ENCODE data around the gene SERPINB10. TPM values are rescaled to one million over a fixed set of nuclear protein-coding genes. Genes with fewer than 3 reads are reported as not detected.

SERPINB10 gene
- total RNA-seq, 1 donor from 2014 or later = not detected

DNA sequence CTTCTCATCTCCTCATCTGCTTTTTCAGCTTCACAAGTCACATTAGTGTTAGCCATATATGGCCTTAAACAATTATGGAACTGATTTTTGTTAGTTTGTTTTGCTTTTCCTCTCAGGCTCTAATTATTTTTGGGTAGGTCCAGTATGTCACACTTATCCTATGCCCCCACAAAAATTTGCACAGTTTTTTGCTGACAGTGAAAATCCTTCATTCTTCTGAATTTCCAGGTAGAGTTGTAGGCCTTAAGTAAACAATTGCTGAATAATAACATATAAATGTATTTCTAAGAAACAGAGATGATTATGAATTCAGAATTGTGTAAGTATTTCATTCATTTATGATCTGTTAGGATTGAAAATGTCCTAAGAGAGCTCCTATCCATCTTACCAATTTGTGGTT, 8.6 kb upstream of the SERPINB10 start:
- Mint-ChIP-seq H3K4me1 (no peaks in the 10 kb centered on the region), H3K9me3 (no peaks in the 10 kb centered on the region), H3K36me3 (ENCODE audit: low read depth) (no peaks in the 10 kb centered on the region), H3K27ac (no peak overlapping the region), H3K27me3 (peaks cover 6% of the 10 kb centered on the region), H3K4me3 (no peak overlapping the region)
- intact Hi-C loops (cut with micrococcal nuclease) = no loop called here
- ChIA-PET CTCF (no interaction called here), POLR2A (no interaction called here)
- no peak for DNase-seq
- TF ChIP-seq, protein P1, sequence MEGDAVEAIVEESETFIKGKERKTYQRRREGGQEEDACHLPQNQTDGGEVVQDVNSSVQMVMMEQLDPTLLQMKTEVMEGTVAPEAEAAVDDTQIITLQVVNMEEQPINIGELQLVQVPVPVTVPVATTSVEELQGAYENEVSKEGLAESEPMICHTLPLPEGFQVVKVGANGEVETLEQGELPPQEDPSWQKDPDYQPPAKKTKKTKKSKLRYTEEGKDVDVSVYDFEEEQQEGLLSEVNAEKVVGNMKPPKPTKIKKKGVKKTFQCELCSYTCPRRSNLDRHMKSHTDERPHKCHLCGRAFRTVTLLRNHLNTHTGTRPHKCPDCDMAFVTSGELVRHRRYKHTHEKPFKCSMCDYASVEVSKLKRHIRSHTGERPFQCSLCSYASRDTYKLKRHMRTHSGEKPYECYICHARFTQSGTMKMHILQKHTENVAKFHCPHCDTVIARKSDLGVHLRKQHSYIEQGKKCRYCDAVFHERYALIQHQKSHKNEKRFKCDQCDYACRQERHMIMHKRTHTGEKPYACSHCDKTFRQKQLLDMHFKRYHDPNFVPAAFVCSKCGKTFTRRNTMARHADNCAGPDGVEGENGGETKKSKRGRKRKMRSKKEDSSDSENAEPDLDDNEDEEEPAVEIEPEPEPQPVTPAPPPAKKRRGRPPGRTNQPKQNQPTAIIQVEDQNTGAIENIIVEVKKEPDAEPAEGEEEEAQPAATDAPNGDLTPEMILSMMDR (IDR thresholded peaks at IDR 0.05) = no peak
- ATAC-seq (ENCODE audit: low read depth) = no peak

DNA sequence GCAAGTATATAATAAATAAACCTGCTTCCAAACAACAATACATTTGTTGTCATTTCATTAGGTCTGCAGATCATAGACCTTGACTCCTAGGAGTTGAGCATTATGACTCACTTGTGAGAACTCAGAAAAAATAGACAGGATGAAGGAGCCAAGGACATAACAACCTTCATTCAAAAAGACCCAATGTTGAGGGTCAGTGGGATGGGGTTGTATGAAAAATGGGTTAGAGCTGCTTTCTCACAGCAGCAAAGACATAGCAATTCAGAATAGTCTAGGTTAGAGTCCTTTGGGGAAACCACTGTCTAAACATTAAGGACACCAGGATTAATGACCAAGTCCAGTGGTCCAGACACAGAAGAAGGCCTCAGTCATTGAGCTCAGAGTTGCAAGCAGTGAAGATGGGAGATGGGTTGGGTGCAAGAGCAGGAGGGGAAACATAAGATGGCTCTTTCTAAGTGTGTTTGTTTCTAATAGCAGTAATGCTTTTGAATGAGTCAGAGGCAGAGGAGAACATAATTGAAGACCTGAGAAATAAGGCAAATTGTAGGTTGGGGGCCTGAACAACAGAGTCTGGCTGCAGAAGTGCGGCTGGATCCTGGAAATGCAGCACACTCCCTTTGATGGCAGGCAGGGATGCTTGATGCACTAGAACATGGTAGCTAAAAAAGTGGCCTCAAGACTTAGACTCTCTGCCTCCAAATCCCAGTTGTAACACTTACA, 3.7 kb upstream of the SERPINB10 start:
- no peak for ATAC-seq (ENCODE audit: low read depth)
- POLR2A ChIA-PET = no interaction called here
- Mint-ChIP-seq H3K4me3 (no peak overlapping the region), H3K27ac (no peak overlapping the region), H3K4me1 (peaks cover 8% of the 10 kb centered on the region), H3K36me3 (ENCODE audit: low read depth) (no peaks in the 10 kb centered on the region), H3K9me3 (no peaks in the 10 kb centered on the region), H3K27me3 (no peaks in the 10 kb centered on the region)
- DNase-seq = no peak
- intact Hi-C loops (cut with micrococcal nuclease) = no loop called here
- CTCF ChIA-PET = interaction anchor here (0.6 kb wide), 1 partner anchor 32 kb away, joined by 3 read pairs; no protein-coding TSS in a partner anchor
- TF ChIP-seq, protein P1 (IDR thresholded peaks at IDR 0.05) = no peak

DNA sequence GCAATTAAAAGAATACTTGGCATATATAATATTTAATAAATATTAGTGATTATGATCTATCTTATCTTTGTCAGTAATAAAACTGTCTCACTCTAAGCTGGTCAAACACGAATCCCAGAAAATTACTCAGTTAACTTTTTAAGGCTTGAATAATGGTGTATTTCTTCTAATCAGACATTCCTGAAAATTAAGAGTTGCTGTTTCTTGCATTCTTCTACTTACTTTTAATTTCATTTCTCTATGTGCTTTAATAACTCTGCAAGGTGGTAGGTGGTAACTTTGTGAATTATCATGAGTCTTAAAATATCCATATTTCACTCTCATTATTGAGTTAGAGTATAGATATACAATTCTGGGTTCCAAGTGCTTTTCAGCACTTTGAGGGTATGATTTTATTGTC, 3.1 kb upstream of the SERPINB10 start:
- Mint-ChIP-seq H3K4me1 (peaks cover 8% of the 10 kb centered on the region), H3K4me3 (no peak overlapping the region), H3K36me3 (ENCODE audit: low read depth) (no peaks in the 10 kb centered on the region), H3K9me3 (no peaks in the 10 kb centered on the region), H3K27ac (no peak overlapping the region), H3K27me3 (no peaks in the 10 kb centered on the region)
- ChIA-PET POLR2A (no interaction called here), CTCF (interaction anchor here (0.6 kb wide), 1 partner anchor 31 kb away, joined by 3 read pairs; no protein-coding TSS in a partner anchor)
- intact Hi-C loops (cut with micrococcal nuclease) = no loop called here
- DNase-seq = no peak
- no peak for ATAC-seq (ENCODE audit: low read depth)
- TF ChIP-seq, protein P1 (IDR thresholded peaks at IDR 0.05) = no peak

DNA sequence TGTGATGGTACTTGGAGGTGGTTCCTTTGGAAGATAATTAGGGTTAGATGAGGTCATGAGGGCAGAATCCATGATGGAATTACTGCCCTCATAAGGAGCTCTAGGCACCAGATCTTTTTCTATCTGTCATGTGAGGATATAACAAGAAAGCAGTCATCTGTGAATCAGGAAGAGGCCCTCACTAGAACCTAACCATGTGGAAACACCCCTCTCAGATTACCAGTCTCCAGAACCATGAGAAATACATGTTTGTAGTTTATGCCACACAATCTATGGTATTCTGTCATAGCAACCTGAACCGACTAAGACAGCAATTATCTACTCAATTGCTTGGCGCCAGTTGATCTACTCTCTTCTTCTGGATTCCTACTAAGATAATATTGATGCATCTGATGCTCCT, 2.4 kb upstream of the SERPINB10 start:
- CTCF ChIA-PET = no interaction called here

DNA sequence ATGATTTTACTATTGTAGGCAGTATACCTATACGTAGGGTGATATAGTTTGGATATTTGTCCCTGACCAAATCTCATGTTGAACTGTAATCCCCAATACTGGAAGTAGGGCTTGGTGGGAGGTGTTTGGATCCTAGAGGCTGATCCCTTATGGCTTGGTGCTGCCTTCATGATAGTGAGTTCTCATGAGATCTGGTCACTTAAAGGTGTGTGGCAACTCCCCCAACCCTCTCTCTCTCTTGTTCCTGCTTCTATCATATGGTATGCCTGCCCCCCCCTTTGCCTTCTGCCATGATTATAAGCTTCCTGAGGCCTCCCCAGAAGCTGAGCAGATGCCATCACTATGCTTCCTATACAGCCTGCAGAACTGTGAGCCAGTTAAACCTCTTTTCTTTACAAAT, 1.7 kb upstream of the SERPINB10 start:
- Mint-ChIP-seq H3K36me3 (ENCODE audit: low read depth) (no peaks in the 10 kb centered on the region), H3K9me3 (no peaks in the 10 kb centered on the region), H3K4me1 (peaks cover 8% of the 10 kb centered on the region), H3K4me3 (no peak overlapping the region), H3K27me3 (no peaks in the 10 kb centered on the region), H3K27ac (no peak overlapping the region)
- ATAC-seq (ENCODE audit: low read depth) (no peak), DNase-seq (no peak)
- TF ChIP-seq, protein P1 (IDR thresholded peaks at IDR 0.05) = no peak
- CTCF ChIA-PET = no interaction called here
- POLR2A ChIA-PET = no interaction called here
- intact Hi-C loops (cut with micrococcal nuclease) = no loop called here

More for the DNA sequence above, 2.4 kb upstream of the SERPINB10 start:
- H3K4me3 Mint-ChIP-seq = no peak overlapping the region
- POLR2A ChIA-PET = no interaction called here
- H3K27ac Mint-ChIP-seq = no peak overlapping the region
- no peak for DNase-seq
- TF ChIP-seq, protein P1 (IDR thresholded peaks at IDR 0.05) = no peak
- no peak for ATAC-seq (ENCODE audit: low read depth)
- no peaks in the 10 kb centered on the region for H3K9me3 Mint-ChIP-seq
- intact Hi-C loops (cut with micrococcal nuclease) = no loop called here
- no peaks in the 10 kb centered on the region for H3K27me3 Mint-ChIP-seq
- H3K4me1 Mint-ChIP-seq = peaks cover 8% of the 10 kb centered on the region
- no peaks in the 10 kb centered on the region for H3K36me3 Mint-ChIP-seq (ENCODE audit: low read depth)

Measured in activated B cell treated with CpG ODN at 0.5 μM for 24 hours (primary cell).